NCI-H524 treated with DMSO at 0.1 percent for 48 hours (cell line): ENCODE data around the gene ANKRD26.

Experiments used
- DNase-seq: peaks from one replicate; lab custom pipeline; 2025; lab: John Stamatoyannopoulos, UW

Gene ANKRD26

DNA sequence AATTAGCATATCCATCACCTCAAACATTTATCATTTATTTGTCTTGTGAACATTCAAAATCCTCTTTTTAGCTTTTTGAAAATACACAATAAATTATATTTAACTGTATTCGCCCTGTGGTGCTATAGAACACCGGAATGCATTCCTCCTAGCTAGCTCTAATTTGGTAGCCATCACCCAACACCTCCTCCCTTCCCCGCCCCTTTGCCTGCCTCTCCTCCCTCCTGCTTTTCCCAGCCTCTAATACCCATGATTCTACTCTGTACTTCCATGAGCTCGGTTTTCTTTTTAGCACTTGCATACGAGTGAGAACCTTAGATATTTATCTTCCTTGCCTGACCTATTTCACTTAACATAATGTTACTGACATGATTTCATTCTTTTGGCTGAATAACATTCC is 80.1 kb downstream of the ANKRD26 start:
- no peak for DNase-seq

DNA sequence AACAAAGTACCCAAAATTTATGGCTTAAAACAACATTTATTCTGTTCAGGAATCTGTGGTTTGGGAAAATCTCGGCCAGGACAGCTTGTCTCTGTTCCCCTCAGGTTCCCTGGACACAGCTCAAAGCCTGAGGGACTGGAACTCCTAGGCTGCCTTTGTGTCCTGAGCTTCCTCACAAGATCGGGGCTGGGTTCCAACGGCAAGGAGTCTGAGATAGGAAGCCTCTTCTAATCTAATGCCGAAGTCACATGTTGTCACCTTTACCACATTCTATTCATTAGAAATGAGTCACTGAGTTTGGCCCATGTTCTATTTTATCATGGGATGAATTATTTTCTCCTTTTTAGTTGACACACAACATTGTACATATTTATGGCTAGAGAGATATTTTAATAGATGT is 80.5 kb downstream of the ANKRD26 start:
- no peak for DNase-seq

DNA sequence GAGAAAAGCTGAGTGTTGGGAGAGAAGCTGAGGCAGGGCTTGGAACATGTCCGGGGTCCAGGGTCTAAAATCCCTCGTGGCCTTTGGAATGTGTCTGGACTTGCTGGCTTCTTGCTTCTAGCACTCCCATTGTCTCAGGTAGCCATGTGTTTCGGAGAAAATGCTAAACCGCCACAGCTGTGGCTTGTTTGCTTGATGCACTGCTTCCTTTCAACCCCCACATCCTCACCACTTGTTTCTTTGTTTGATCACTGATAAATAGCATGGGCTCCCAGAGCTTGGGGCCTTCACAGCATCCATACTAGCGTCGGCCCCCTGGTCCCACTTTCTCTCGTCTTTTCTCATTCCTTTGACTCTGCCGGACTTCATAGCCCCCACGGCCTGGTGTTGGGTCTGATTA is 102.7 kb downstream of the ANKRD26 start:
- no peak for DNase-seq

DNA sequence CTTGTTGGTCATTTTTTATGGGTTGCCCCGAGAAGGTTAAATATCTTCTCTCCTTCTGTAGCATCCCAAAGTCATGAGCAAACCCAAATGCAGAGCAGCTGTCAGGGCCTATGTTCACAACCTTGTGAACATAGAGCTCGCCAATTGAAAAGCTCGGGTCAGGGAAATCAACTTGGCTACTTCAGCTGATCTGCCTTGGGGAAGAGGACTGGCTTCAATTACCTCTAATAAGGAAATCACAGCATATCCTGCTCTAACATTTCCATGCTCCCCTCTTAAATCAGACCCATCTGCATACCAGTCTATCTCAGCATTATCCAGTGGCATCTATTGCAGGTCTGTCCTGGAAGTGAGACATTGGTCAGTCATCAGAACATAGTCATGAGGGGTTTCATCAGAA is 105.6 kb downstream of the ANKRD26 start:
- DNase-seq: no peak

DNA sequence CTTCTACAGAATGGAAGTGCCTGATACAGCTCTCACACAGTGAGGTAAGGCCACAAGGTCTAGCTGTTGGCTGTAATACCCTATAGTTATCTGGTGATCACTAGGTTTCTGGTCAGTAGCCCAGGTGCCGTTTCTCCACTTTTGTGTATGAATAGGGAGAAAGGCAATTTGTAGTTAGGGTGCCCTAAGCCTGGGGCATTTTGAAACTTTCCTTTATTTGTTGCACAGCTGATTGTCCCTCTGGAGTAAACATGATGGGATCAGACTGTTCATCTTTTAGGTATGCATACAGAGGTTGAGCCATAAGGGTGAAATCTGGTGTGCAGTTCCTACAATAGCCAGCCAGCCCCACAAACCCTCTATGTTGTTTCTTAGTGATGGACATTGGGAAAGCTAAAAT is 112.4 kb downstream of the ANKRD26 start:
- no peak for DNase-seq

DNA sequence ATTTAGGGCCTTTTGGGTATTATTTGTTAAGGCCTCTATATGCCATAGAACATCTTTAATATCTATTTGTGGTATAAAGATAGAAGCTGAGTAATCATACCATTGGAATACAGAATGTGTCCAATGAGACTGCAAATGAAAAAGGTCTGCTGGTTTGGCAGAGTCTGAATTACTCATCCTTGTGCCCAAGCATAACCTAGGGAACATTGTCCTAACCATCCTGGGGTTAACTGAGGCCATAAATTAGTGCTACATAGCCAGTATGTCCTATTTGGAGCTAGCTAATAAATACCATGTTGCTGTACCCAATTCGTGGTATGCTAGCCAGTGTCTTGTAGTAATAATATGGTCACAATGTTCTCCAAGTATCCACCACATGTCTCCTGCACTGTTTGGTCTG is 117.1 kb downstream of the ANKRD26 start:
- DNase-seq: no peak

DNA sequence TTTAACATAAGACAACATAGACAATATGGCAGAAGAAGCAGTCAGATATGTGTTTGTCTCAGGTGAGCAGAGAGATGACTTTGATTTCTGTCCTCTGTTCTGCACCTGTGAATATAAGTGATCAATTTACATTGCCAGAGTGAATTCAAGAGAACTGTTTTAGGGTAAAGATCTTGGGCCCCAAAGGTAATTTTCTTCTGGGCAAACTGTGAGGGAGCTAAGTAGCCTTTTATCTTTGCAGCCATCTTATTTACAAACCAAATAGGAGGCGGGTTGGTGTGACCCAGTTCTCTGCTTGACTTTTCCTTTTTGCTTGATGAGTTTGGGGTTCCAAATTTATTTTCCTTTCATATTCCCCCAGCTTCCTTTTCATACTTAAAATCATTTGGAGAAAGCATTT is 118.2 kb downstream of the ANKRD26 start:
- DNase-seq: no peak

DNA sequence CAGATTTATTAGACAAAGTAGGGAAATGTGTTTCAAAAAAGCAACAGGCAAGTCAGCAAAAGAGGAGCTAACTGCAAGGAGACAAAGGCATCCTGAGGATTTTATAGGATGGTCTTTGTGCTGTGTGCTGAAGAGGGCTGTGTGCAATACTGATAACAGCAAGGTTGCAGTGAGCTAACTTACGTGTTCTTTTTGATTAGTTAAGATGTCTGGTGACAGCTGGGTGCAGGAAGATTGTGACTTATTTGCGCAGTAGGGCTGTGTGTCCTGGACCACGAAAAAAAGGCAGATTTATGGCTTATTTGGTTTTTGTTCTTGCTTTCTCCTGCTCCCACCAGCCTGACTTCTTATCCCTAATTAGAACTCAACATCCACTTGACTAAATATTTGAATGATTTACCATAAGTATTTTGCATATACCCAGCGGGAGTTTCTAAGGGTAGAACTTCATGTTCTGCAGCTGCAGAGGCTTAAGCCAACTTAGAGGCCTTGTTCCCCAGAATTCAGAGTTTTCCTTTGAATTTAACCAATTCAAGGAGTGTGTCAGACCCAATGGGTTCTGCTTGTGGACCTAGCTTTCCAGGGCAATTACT is 119.0 kb downstream of the ANKRD26 start:
- no peak for DNase-seq

DNA sequence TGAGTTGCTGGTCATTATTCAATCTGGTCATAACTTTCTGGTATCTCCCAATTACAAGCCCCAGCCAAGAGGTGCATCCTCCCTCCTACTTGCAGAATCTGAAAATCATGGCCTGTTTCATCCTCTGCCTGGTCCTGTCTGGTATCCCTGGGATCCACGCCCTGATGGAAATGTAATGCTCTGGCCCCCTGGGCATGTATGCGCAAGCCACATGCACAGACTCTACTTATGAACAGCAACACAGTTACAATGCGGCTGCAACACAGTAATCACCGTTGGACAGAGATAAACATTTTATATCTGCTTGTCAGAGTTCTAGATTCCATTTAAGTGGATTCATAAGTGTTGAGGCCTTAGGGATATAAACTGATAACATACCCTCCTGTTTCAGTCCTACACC is 121.8 kb downstream of the ANKRD26 start:
- DNase-seq: no peak

DNA sequence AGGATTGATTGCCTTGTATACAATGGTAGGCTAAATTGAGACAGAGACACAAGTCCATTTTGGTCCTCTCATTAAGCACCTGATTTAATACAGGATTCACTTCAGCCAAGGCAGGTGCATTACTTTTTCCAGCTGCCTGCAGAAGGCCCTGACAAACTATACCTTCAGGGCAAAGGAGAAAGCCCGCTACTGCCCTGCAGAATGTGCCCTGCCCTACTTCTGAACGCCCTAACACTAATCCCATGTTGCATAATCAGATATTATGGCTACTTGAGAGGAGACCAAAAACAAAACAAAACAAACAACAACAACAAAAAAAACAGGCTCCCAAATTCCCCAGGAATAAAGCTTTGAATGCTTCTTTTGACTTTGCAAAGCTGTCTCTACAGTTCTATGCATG is 122.7 kb downstream of the ANKRD26 start:
- no peak for DNase-seq

DNA sequence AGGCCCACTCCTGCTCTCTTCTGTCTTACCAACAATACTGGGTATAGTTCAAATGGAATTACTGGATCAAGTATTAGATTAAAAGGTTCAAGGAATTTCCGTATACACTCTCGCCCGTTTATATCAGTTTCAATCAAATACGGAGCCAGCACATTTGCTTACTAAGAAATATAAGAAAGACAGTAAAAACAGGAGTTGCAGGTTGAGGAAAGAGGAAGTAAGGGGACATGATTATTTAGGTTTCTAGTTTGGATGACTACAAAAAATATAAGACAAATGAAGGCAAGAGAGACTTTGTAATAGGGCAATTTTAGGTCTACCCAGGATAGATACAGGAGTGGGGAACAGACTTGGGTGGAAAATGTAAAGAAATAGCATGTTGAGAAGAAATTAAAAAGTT is 129.6 kb downstream of the ANKRD26 start:
- no peak for DNase-seq

DNA sequence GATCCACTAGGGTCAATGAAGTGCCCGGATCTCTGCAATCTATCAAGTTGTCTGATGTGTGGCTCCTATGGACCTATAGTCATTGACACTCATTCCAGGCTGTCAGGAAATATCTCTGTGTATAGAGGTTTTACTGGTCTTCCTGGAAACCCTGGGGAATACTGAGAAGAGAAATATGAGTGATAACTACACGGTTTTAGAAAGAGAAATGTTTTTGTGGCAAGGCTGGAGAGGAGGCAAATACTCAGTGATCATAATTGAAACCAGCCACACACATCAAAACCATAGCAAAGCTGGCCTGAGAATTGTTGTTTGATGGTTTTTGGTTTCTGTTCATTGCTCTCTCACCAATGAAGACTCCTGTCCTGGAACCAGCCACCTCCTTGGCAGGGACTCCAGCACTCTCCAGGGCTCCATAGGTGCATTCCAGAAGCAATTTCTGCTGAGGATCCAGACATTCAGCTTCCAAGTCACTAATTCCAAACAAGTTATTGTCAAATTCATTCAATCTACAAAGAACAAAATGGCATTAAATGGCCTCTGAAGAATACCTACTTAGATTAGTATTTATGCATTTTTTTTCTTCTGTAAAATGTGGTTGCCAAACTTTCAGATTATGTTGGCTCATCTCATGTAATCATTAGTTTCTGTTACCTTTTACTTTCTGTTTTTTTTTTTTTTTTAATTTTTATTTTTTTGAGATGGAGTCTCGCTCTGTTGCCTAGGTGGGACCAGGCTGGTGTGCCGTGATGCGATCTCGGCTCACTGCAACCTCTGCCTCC is 131.0 kb downstream of the ANKRD26 start:
- no peak for DNase-seq

DNA sequence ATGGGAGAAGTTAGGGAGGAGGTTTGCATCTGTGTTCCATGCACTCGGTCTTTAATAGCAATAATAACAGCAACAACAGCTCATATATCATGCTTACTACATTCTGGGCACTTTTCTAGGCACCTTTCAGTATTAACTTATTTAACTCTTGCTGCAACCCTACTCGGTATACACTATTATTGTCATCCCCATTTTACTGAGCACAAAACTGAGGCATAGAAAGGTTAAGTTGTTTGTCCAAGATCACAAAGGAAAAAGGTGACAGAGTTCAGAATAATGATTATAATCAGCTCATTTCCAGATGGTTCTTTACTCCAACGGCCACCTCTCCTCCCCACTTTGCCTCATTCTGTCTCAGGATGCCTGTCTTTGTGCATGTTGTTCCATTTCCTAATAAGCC is 137.5 kb downstream of the ANKRD26 start:
- no peak for DNase-seq

DNA sequence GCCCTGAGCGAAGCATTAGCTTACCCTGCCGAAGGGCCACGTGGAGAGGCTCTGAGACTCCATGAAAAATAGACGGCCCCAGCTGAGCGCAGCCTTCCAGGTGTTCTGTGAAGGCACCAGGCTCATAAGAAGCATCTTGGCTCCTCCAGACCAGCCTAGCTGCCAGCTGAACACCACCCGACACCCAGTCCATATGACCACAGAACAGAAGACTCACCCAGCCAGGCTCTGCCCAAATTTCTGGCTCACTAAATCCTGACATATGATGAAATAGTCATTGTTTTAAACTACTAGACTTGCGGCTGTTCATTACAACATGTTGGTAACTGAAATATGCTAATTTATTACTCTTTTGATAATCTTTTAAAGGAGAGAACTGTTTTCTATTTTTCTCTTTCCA is 140.0 kb downstream of the ANKRD26 start:
- DNase-seq: no peak

DNA sequence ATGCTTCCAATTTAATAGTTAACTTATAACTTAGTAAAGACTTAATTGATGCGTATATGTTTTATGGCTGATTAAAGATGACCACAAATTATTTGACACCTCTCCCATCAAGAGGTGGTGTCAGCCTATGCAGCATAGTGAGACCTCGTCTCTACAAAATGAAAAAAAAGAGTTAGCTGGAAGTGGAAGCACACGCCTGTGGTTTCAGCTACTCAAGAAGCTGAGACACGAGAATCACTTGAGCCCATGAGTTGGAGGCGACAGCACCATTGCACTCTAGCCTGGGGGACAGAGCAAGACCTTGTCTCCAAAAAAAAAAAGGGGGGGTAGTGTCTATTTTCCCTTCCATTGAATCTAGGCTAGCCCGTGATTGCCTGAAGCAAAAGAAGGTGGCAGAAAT is 140.5 kb downstream of the ANKRD26 start:
- DNase-seq: no peak
